Stimulated activated CD4-positive, alpha-beta T cell treated with anti-CD3 and anti-CD28 coated beads, TNF-alpha, amount 100 ng/mL, for 4 hours (primary cell): Measurements from ENCODE around the gene YBX1.
"Not testable (repeated sequence)": the region's sequence is repeated elsewhere in the genome, so short reads cannot be mapped to it uniquely, and the experiment has no call there.

Experiments used
- DNase-seq, 3 experiments: peaks; one replicate each; pipeline ENCODE4 v3.0.0-alpha.2; 2020; ENCODE audit warnings: low read depth in 3 of 3

YBX1 gene

GRCh38 chr1:42748021-42748420 is 65.8 kb downstream of the YBX1 start:
- no peak for DNase-seq

- DNase-seq, result no peak
These were observed 66.5 kb downstream of the YBX1 start for GRCh38 chr1:42748461-42749410.

GRCh38 chr1:42750041-42750440 is 67.8 kb downstream of the YBX1 start:
- DNase-seq, result no peak

GRCh38 chr1:42751511-42752070 is 69.4 kb downstream of the YBX1 start:
- not testable (repeated sequence) for DNase-seq

GRCh38 chr1:42752284-42752683 is 70.1 kb downstream of the YBX1 start:
- DNase-seq, result no peak

GRCh38 chr1:42753070-42753469 is 70.9 kb downstream of the YBX1 start:
- no peak for DNase-seq
